Measurements from ENCODE around the gene IL22RA2.

The IL22RA2 gene

GRCh38 chr6:137123078-137123477 is 50.4 kb downstream of the IL22RA2 start:
- peaks cover 8% of the 10 kb centered on the region for H3K9me3 ChIP-seq (ENCODE audit: insufficient read depth, low read depth, low read length)
- H2BK5ac ChIP-seq (ENCODE audit: low read depth, low read length, poor library complexity) = no peak overlapping the region
- H3K79me1 ChIP-seq (ENCODE audit: low read length) = no peaks in the 10 kb centered on the region
- H2BK12ac ChIP-seq (ENCODE audit: low read length) = no peak overlapping the region
- H3K27ac ChIP-seq (ENCODE audit: low read depth, low read length) = no peak overlapping the region
- H2AFZ ChIP-seq (ENCODE audit: insufficient read depth, low read length, poor library complexity) = no peak overlapping the region
- no peak overlapping the region for H2AK5ac ChIP-seq (ENCODE audit: low read length)
- H2BK120ac ChIP-seq (ENCODE audit: insufficient read depth, low read length, poor library complexity) = no peak overlapping the region
- no peak overlapping the region for H4K12ac ChIP-seq (ENCODE audit: low read depth, low read length)
- no peak overlapping the region for H4K91ac ChIP-seq (ENCODE audit: low read depth, low read length)
- H3K4ac ChIP-seq (ENCODE audit: low read depth, low read length) = no peak overlapping the region
- no peak overlapping the region for H3K4me3 ChIP-seq (ENCODE audit: low read depth, low read length)
- H3K18ac ChIP-seq (ENCODE audit: low read length) = no peak overlapping the region
- H3K23ac ChIP-seq (ENCODE audit: low read length) = no peak overlapping the region
- no peaks in the 10 kb centered on the region for H3K4me1 ChIP-seq (ENCODE audit: control insufficient read depth in 1 of 2, insufficient read depth in 2 of 2, low read length in 2 of 2)
- H4K8ac ChIP-seq (ENCODE audit: low read depth, low read length) = no peak overlapping the region
- no peak overlapping the region for H3K4me2 ChIP-seq (ENCODE audit: low read length)
- DNase-seq = no peak
- no peaks in the 10 kb centered on the region for H3K36me3 ChIP-seq (ENCODE audit: control insufficient read depth in 1 of 2, insufficient read depth in 2 of 2, low read length in 2 of 2)
- no CpG with 5 or more reads among the region's 2 CpGs for WGBS (ENCODE audit: extremely low coverage, insufficient coverage, insufficient read length)
- no peaks in the 10 kb centered on the region for H3K79me2 ChIP-seq (ENCODE audit: control insufficient read depth, insufficient read depth, low read length, poor library complexity)
- H3K14ac ChIP-seq (ENCODE audit: low read length) = no peak overlapping the region
- no peaks in the 10 kb centered on the region for H3K27me3 ChIP-seq (ENCODE audit: insufficient read depth, low read length)
- H3K9ac ChIP-seq (ENCODE audit: low read length) = no peak overlapping the region

- no peak overlapping the region for H3K27ac ChIP-seq (ENCODE audit: low read depth, low read length)
- no CpG with 5 or more reads among the region's 4 CpGs for WGBS (ENCODE audit: extremely low coverage, insufficient coverage, insufficient read length)
- no peak overlapping the region for H3K14ac ChIP-seq (ENCODE audit: low read length)
- H4K8ac ChIP-seq (ENCODE audit: low read depth, low read length) = no peak overlapping the region
- H2BK120ac ChIP-seq (ENCODE audit: insufficient read depth, low read length, poor library complexity) = no peak overlapping the region
- no peaks in the 10 kb centered on the region for H3K36me3 ChIP-seq (ENCODE audit: control insufficient read depth in 1 of 2, insufficient read depth in 2 of 2, low read length in 2 of 2)
- H3K9me3 ChIP-seq (ENCODE audit: insufficient read depth, low read depth, low read length) = peaks cover 8% of the 10 kb centered on the region
- H4K12ac ChIP-seq (ENCODE audit: low read depth, low read length) = no peak overlapping the region
- H3K18ac ChIP-seq (ENCODE audit: low read length) = no peak overlapping the region
- H3K79me2 ChIP-seq (ENCODE audit: control insufficient read depth, insufficient read depth, low read length, poor library complexity) = no peaks in the 10 kb centered on the region
- no peak overlapping the region for H4K91ac ChIP-seq (ENCODE audit: low read depth, low read length)
- H2BK5ac ChIP-seq (ENCODE audit: low read depth, low read length, poor library complexity) = no peak overlapping the region
- no peaks in the 10 kb centered on the region for H3K27me3 ChIP-seq (ENCODE audit: insufficient read depth, low read length)
- no peak overlapping the region for H3K4me3 ChIP-seq (ENCODE audit: low read depth, low read length)
- no peaks in the 10 kb centered on the region for H3K79me1 ChIP-seq (ENCODE audit: low read length)
- H3K23ac ChIP-seq (ENCODE audit: low read length) = no peak overlapping the region
- H2BK12ac ChIP-seq (ENCODE audit: low read length) = no peak overlapping the region
- no peaks in the 10 kb centered on the region for H3K4me1 ChIP-seq (ENCODE audit: control insufficient read depth in 1 of 2, insufficient read depth in 2 of 2, low read length in 2 of 2)
- no peak for DNase-seq
- no peak overlapping the region for H2AFZ ChIP-seq (ENCODE audit: insufficient read depth, low read length, poor library complexity)
- no peak overlapping the region for H3K9ac ChIP-seq (ENCODE audit: low read length)
- H2AK5ac ChIP-seq (ENCODE audit: low read length) = no peak overlapping the region
- H3K4me2 ChIP-seq (ENCODE audit: low read length) = no peak overlapping the region
- H3K4ac ChIP-seq (ENCODE audit: low read depth, low read length) = no peak overlapping the region
Observed at GRCh38 chr6:137122612-137123011, 50.8 kb downstream of the IL22RA2 start.

- no peak for DNase-seq
- Histone ChIP-seq H3K4me1 (ENCODE audit: control insufficient read depth in 1 of 2, insufficient read depth in 2 of 2, low read length in 2 of 2) (no peaks in the 10 kb centered on the region), H3K23ac (ENCODE audit: low read length) (no peak overlapping the region), H3K79me1 (ENCODE audit: low read length) (no peaks in the 10 kb centered on the region), H4K12ac (ENCODE audit: low read depth, low read length) (no peak overlapping the region), H3K79me2 (ENCODE audit: control insufficient read depth, insufficient read depth, low read length, poor library complexity) (no peaks in the 10 kb centered on the region), H2AFZ (ENCODE audit: insufficient read depth, low read length, poor library complexity) (no peak overlapping the region), H3K9me3 (ENCODE audit: insufficient read depth, low read depth, low read length) (peaks cover 8% of the 10 kb centered on the region), H2AK5ac (ENCODE audit: low read length) (no peak overlapping the region), H3K27me3 (ENCODE audit: insufficient read depth, low read length) (no peaks in the 10 kb centered on the region), H4K8ac (ENCODE audit: low read depth, low read length) (no peak overlapping the region), H2BK5ac (ENCODE audit: low read depth, low read length, poor library complexity) (no peak overlapping the region), H4K91ac (ENCODE audit: low read depth, low read length) (no peak overlapping the region), H2BK120ac (ENCODE audit: insufficient read depth, low read length, poor library complexity) (no peak overlapping the region), H3K9ac (ENCODE audit: low read length) (no peak overlapping the region), H3K18ac (ENCODE audit: low read length) (no peak overlapping the region), H3K4ac (ENCODE audit: low read depth, low read length) (no peak overlapping the region), H3K14ac (ENCODE audit: low read length) (no peak overlapping the region), H2BK12ac (ENCODE audit: low read length) (no peak overlapping the region), H3K36me3 (ENCODE audit: control insufficient read depth in 1 of 2, insufficient read depth in 2 of 2, low read length in 2 of 2) (no peaks in the 10 kb centered on the region), H3K4me3 (ENCODE audit: low read depth, low read length) (no peak overlapping the region), H3K27ac (ENCODE audit: low read depth, low read length) (no peak overlapping the region), H3K4me2 (ENCODE audit: low read length) (no peak overlapping the region)
- no CpG with 5 or more reads among the region's 2 CpGs for WGBS (ENCODE audit: extremely low coverage, insufficient coverage, insufficient read length)
Observed at GRCh38 chr6:137121401-137121997, 51.9 kb downstream of the IL22RA2 start.

GRCh38 chr6:137120748-137121147 is 52.7 kb downstream of the IL22RA2 start:
- Histone ChIP-seq H2BK120ac (ENCODE audit: insufficient read depth, low read length, poor library complexity) (no peak overlapping the region), H3K27me3 (ENCODE audit: insufficient read depth, low read length) (no peaks in the 10 kb centered on the region), H3K4ac (ENCODE audit: low read depth, low read length) (no peak overlapping the region), H4K91ac (ENCODE audit: low read depth, low read length) (no peak overlapping the region), H3K14ac (ENCODE audit: low read length) (no peak overlapping the region), H3K18ac (ENCODE audit: low read length) (no peak overlapping the region), H3K4me2 (ENCODE audit: low read length) (no peak overlapping the region), H4K8ac (ENCODE audit: low read depth, low read length) (no peak overlapping the region), H2AFZ (ENCODE audit: insufficient read depth, low read length, poor library complexity) (no peak overlapping the region), H3K79me2 (ENCODE audit: control insufficient read depth, insufficient read depth, low read length, poor library complexity) (no peaks in the 10 kb centered on the region), H2AK5ac (ENCODE audit: low read length) (no peak overlapping the region), H3K79me1 (ENCODE audit: low read length) (no peaks in the 10 kb centered on the region), H3K4me1 (ENCODE audit: control insufficient read depth in 1 of 2, insufficient read depth in 2 of 2, low read length in 2 of 2) (no peaks in the 10 kb centered on the region), H3K4me3 (ENCODE audit: low read depth, low read length) (no peak overlapping the region), H2BK5ac (ENCODE audit: low read depth, low read length, poor library complexity) (no peak overlapping the region), H3K27ac (ENCODE audit: low read depth, low read length) (no peak overlapping the region), H2BK12ac (ENCODE audit: low read length) (no peak overlapping the region), H3K9me3 (ENCODE audit: insufficient read depth, low read depth, low read length) (peaks cover 8% of the 10 kb centered on the region), H3K36me3 (ENCODE audit: control insufficient read depth in 1 of 2, insufficient read depth in 2 of 2, low read length in 2 of 2) (no peaks in the 10 kb centered on the region), H3K9ac (ENCODE audit: low read length) (no peak overlapping the region), H4K12ac (ENCODE audit: low read depth, low read length) (no peak overlapping the region), H3K23ac (ENCODE audit: low read length) (no peak overlapping the region)
- no peak for DNase-seq

Measured in trophoblast cell (in vitro differentiated cells and primary cell).